ENCODE results near the gene PCGF3. TPM values are rescaled to one million over a fixed set of nuclear protein-coding genes. Genes with fewer than 3 reads are reported as not detected.

PCGF3 gene
- total and polyA plus RNA-seq, 10 of the 15 experiments (the other 5 are each of a cell fraction or from before 2014, with no cell fraction given): 2.2 to 43.8 (median 15.9) TPM

DNA sequence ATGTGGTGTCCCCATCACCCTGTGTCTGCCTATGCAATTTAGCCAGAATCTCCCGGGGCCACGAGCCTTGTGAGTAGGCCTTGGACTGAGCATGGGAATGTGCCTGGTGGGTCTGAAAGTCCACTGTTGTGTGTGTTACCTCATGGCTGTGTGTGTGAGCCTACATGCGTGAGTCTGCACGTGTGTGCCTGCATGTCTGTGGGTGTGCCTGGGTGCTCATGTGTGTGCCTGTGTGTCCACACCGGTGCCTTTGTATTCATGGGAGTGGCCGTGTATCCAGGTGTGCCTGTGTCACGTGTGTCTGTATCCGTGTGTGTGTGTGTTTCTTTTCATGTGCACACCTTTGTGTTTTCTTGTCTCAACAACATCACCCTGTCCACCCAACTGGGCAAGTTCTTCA, 45.8 kb upstream of the PCGF3 start:
- no peak for TF ChIP-seq SIN3A (IDR thresholded peaks at IDR 0.05; ENCODE audit: low read depth, low read length)
- no peak for TF ChIP-seq STAT1 (conservative IDR thresholded peaks at IDR 0.05)
- TF ChIP-seq, protein P1, sequence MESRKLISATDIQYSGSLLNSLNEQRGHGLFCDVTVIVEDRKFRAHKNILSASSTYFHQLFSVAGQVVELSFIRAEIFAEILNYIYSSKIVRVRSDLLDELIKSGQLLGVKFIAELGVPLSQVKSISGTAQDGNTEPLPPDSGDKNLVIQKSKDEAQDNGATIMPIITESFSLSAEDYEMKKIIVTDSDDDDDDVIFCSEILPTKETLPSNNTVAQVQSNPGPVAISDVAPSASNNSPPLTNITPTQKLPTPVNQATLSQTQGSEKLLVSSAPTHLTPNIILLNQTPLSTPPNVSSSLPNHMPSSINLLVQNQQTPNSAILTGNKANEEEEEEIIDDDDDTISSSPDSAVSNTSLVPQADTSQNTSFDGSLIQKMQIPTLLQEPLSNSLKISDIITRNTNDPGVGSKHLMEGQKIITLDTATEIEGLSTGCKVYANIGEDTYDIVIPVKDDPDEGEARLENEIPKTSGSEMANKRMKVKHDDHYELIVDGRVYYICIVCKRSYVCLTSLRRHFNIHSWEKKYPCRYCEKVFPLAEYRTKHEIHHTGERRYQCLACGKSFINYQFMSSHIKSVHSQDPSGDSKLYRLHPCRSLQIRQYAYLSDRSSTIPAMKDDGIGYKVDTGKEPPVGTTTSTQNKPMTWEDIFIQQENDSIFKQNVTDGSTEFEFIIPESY (IDR thresholded peaks at IDR 0.05): no peak
- TF ChIP-seq ATF7 (IDR thresholded peaks at IDR 0.05; ENCODE audit: low read depth): no peak
- no peak for TF ChIP-seq TBL1XR1 (IDR thresholded peaks at IDR 0.05; ENCODE audit: low read depth, low read length)
- SMC1A ChIA-PET (ENCODE audit: uncharacterized antibody, unreplicated experiment): no interaction called here

GRCh38 chr4:660401-660800, 45.2 kb upstream of the PCGF3 start:
- no peak for TF ChIP-seq POU2F2 (IDR thresholded peaks at IDR 0.05; ENCODE audit: borderline replicate concordance, low read depth, low read length)
- no peak for TF ChIP-seq SKIL (IDR thresholded peaks at IDR 0.05; ENCODE audit: low read depth, poor library complexity, severe bottlenecking)
- Histone ChIP-seq H3K9me3 (replicated peaks; ENCODE audit: control insufficient read depth, insufficient read depth, low read length) (no peaks in the 10 kb centered on the region; the same call in 2 of the 3 replicates), H3K4me1 (ENCODE audit: control insufficient read depth, insufficient read depth, low read length) (no peaks in the 10 kb centered on the region), H3K4me2 (ENCODE audit: control insufficient read depth, insufficient read depth) (no peak overlapping the region), H2AFZ (ENCODE audit: control insufficient read depth, low read depth, low read length) (no peak overlapping the region), H3K9ac (ENCODE audit: control insufficient read depth, insufficient read depth, low read length) (no peak overlapping the region), H3K4me3 (no peak overlapping the region), H3K79me2 (ENCODE audit: control insufficient read depth, insufficient read depth, low read length) (peaks cover 3% of the 10 kb centered on the region), H3K36me3 (ENCODE audit: control insufficient read depth in 2 of 2, insufficient read depth in 2 of 2, low read length in 1 of 2) (no peaks in the 10 kb centered on the region), H4K20me1 (ENCODE audit: control insufficient read depth, insufficient read depth) (no peaks in the 10 kb centered on the region), H3K27me3 (replicated peaks in 1 of 2; ENCODE audit: control insufficient read depth in 2 of 2, insufficient read depth in 2 of 2, low read length in 1 of 2) (no peaks in the 10 kb centered on the region), H3K27ac (ENCODE audit: control insufficient read depth, insufficient read depth) (no peak overlapping the region)
- WGBS (ENCODE audit: insufficient coverage, insufficient replicate concordance, low lambda C conversion rate, missing lambda C conversion rate): 51% methylated on average over 10 of the region's 10 CpGs
- in situ Hi-C loops (cut with MboI): no loop called here
- FAIRE-seq (no peak), DNase-seq (ENCODE audit: low read depth, low spot score) (no peak), ATAC-seq (no peak)
- ChIA-PET RAD21 (ENCODE audit: unreplicated experiment) (no interaction called here), POLR2A (no interaction called here), SMC1A (ENCODE audit: uncharacterized antibody, unreplicated experiment) (no interaction called here), CTCF (no interaction called here)
- BruUV-seq (replicated peaks): no TSS peak
- intact Hi-C loops (cut with micrococcal nuclease; ENCODE audit: unreplicated experiment): no loop called here

More for the DNA sequence above, 45.8 kb upstream of the PCGF3 start:
- FAIRE-seq (no peak), ATAC-seq (no peak), DNase-seq (ENCODE audit: low read depth, low spot score) (no peak)
- H3K27me3 ChIP-seq (replicated peaks in 1 of 2; ENCODE audit: control insufficient read depth in 2 of 2, insufficient read depth in 2 of 2, low read length in 1 of 2): no peaks in the 10 kb centered on the region
- H3K36me3 ChIP-seq (ENCODE audit: control insufficient read depth in 2 of 2, insufficient read depth in 2 of 2, low read length in 1 of 2): no peaks in the 10 kb centered on the region
- POLR2A ChIA-PET: no interaction called here
- RAD21 ChIA-PET (ENCODE audit: unreplicated experiment): no interaction called here
- no peaks in the 10 kb centered on the region for H3K4me1 ChIP-seq (ENCODE audit: control insufficient read depth, insufficient read depth, low read length)
- H4K20me1 ChIP-seq (ENCODE audit: control insufficient read depth, insufficient read depth): no peaks in the 10 kb centered on the region
- no TSS peak for BruUV-seq (replicated peaks)
- H3K9ac ChIP-seq (ENCODE audit: control insufficient read depth, insufficient read depth, low read length): no peak overlapping the region
- H3K4me3 ChIP-seq: no peak overlapping the region
- H3K4me2 ChIP-seq (ENCODE audit: control insufficient read depth, insufficient read depth): no peak overlapping the region
- WGBS (ENCODE audit: insufficient coverage, insufficient replicate concordance, low lambda C conversion rate, missing lambda C conversion rate): 65% methylated on average over 8 of the region's 8 CpGs
- intact Hi-C loops (cut with micrococcal nuclease; ENCODE audit: unreplicated experiment) (no loop called here), in situ Hi-C loops (cut with MboI) (no loop called here)
- CTCF ChIA-PET: no interaction called here
- H3K9me3 ChIP-seq (replicated peaks; ENCODE audit: control insufficient read depth, insufficient read depth, low read length): no peaks in the 10 kb centered on the region; the same call in 2 of the 3 replicates
- peaks cover 3% of the 10 kb centered on the region for H3K79me2 ChIP-seq (ENCODE audit: control insufficient read depth, insufficient read depth, low read length)
- H3K27ac ChIP-seq (ENCODE audit: control insufficient read depth, insufficient read depth): no peak overlapping the region
- H2AFZ ChIP-seq (ENCODE audit: control insufficient read depth, low read depth, low read length): no peak overlapping the region

Data from GM12878 (cell line).